Heart left ventricle (tissue), 16 donors: Measurements from ENCODE around the gene DPYSL5. TPM values are rescaled to one million over a fixed set of nuclear protein-coding genes. Genes with fewer than 3 reads are reported as not detected.

Experiments
- ATAC-seq, 4 donors: fragments of 200-7000 bp; cut with Tn5 transposase; one replicate each; pipeline ENCODE4 v1.9.1; 2020 to 2022; ENCODE audit warnings: moderate library complexity in 4 of 4, mild to moderate bottlenecking in 3 of 4, moderate number of reproducible peaks in 1 of 4
- DNase-seq, 5 donors: peaks; one replicate each; pipeline ENCODE4 v3.0.0-alpha.2; 2020
- H3K27ac ChIP-seq, 12 donors: fragments of 200-600 bp; sonication (generic) in 4 of 12; one replicate each; pipeline versions ENCODE4 v1.5.0 to v1.8.0; 2016 to 2022; ENCODE audit warnings: mild to moderate bottlenecking in 2 of 12
- H3K27me3 ChIP-seq, 9 donors: fragments of 200-600 bp; sonication (generic) in 2 of 9; one replicate each; pipeline versions ENCODE4 v1.5.1 to v1.8.0; 2016 to 2022; ENCODE audit warnings: mild to moderate bottlenecking in 3 of 9
- H3K36me3 ChIP-seq, 9 donors: fragments of 200-600 bp; sonication (generic) in 2 of 9; one replicate each; pipeline versions ENCODE4 v1.5.0 to v1.8.0; 2018 to 2022; ENCODE audit warnings: mild to moderate bottlenecking in 2 of 9
- H3K4me1 ChIP-seq, 12 donors: fragments of 200-600 bp; sonication (generic) in 4 of 12; one replicate each; pipeline versions ENCODE4 v1.5.0 to v1.8.0; 2016 to 2022; ENCODE audit warnings: mild to moderate bottlenecking in 3 of 12
- H3K4me3 ChIP-seq, 12 donors: fragments of 200-600 bp; sonication (generic) in 4 of 12; one replicate each; pipeline versions ENCODE4 v1.5.0 to v1.8.0; 2017 to 2022; ENCODE audit warnings: mild to moderate bottlenecking in 9 of 12, moderate library complexity in 4 of 12
- H3K9me3 ChIP-seq, 12 donors: fragments of 200-600 bp; sonication (generic) in 4 of 12; one replicate each; pipeline versions ENCODE4 v1.5.0 to v1.8.0; 2016 to 2022; ENCODE audit warnings: mild to moderate bottlenecking in 1 of 12
- CTCF ChIP-seq, 12 donors: fragments of 200-600 bp; sonication (generic) in 4 of 12; IDR thresholded peaks; one replicate each; pipeline versions ENCODE4 v1.5.0 to v1.8.0; 2018 to 2022; ENCODE audit warnings: antibody characterized with exemption in 12 of 12, mild to moderate bottlenecking in 5 of 12
- POLR2A ChIP-seq, 2 donors: fragments of 450-650 bp; IDR thresholded peaks; one replicate each; pipeline ENCODE4 v1.6.1; 2017; ENCODE audit warnings: antibody characterized with exemption in 2 of 2, mild to moderate bottlenecking in 2 of 2, moderate library complexity in 2 of 2
- WGBS, 4 donors: extraction: QIAGEN DNeasy Blood & Tissue Kit in 2 of 4; methylation state at CpG; one replicate each; pipeline versions ENCODE4 v1.1.5 to v1.1.7; 2013 to 2018; 5-methylcytosine and 5-hydroxymethylcytosine counted together
- intact Hi-C, 10 donors: fragments of 100-400 bp; cut with DNase I; formaldehyde crosslinking; loops; one replicate each; pipeline versions ENCODE4 v1.11.1 to v1.14.2; 2022
- polyA plus RNA-seq, 2 donors: library from polyadenylated mRNA; stranded (reverse); fragments of 200-250 nt; gene quantifications; one replicate each; pipeline ENCODE4 v1.2.3, GENCODE V29; 2013
- total RNA-seq, 9 donors: library from RNA; depleted of rRNA in 2 of 9; stranded (reverse); fragments of >200 nt in 2 of 9; fragmentation: NEBNext Ultra II Directional in 3 of 9; extraction: Animal tissue kit (Norgen Biotek cat#: 25700) in 3 of 9; gene quantifications; one replicate each; pipeline versions ENCODE4 v1.1.0 to v1.2.4, GENCODE V29; 2016 to 2023
- donor health status: ischemic (EF 13 %, LVEDD 7.1; RV severe dilation, severe dysfunction).
- donor health status: healthy with polysubstance abuse.
- donor health status: DM: no; HTN: yes; CAD: no.
- donor health status: DM: no; HTN: no; CAD: no.
- donor health status: ischemic (EF 25% LVEDD 6.9; RV normal size, moderate dysfunction).
- donor health status: ischemic (EF 25% LVEDD 5.7; RV mildly dilated, moderate dysfunction).
- donor health status: healthy.
- donor health status: DM: yes; HTN: yes; CAD: no.
- donor health status: ischemic (EF 35%, LVEDD 5.7; RV mildly dilated, moderate dysfunction).
- donor health status: nonischemic (EF 11% LVEDD 7.7; RV severe dilation, severe dysfunction).
- donor health status: DM: yes; HTN: yes; CAD: no.
- donor health status: PGD.
- donor health status: ischemic (EF 29% LVEDD 5.4; RV normal size, mild dysfunction).
- donor health status: nonischemic (EF 23%, LVEDD 6.1; RV moderate dilation, normal function).

The DPYSL5 gene
- total and polyA plus RNA-seq, 11 donors, result 0.06 to 0.13 TPM; not detected in 9

- intact Hi-C loops, result no loop called here
- no peak for DNase-seq
- ATAC-seq, result no peak
- TF ChIP-seq POLR2A (IDR thresholded peaks at IDR 0.05), result no peak
- TF ChIP-seq CTCF (IDR thresholded peaks at IDR 0.05), result no peak
- Histone ChIP-seq H3K4me3 (no peak overlapping the region), H3K27me3 (no peaks in the 10 kb centered on the region), H3K4me1 (peaks cover 0 to 14% (median 0%) of the 10 kb centered on the region in 12 donors), H3K27ac (no peak overlapping the region), H3K36me3 (no peaks in the 10 kb centered on the region), H3K9me3 (peaks cover 0 to 10% (median 4%) of the 10 kb centered on the region in 12 donors)
- 86 to 89% (median 87%) methylated on average over 11 of the region's 11 CpGs for WGBS, 4 donors
These were observed 42.5 kb downstream of the DPYSL5 start for GRCh38 chr2:26890341-26891000.

- intact Hi-C loops, result no loop called here
- Histone ChIP-seq H3K4me1 (peaks cover 0 to 8% (median 0%) of the 10 kb centered on the region in 12 donors), H3K36me3 (no peaks in the 10 kb centered on the region), H3K4me3 (no peak overlapping the region), H3K27me3 (no peaks in the 10 kb centered on the region), H3K9me3 (peaks cover 0 to 11% (median 4%) of the 10 kb centered on the region in 12 donors), H3K27ac (no peak overlapping the region)
- no peak for TF ChIP-seq CTCF (IDR thresholded peaks at IDR 0.05)
- TF ChIP-seq POLR2A (IDR thresholded peaks at IDR 0.05), result no peak
- 77 to 84% (median 81%) methylated on average over 3 of the region's 3 CpGs for WGBS, 4 donors
- no peak for ATAC-seq
- DNase-seq, result no peak
These were observed 44.2 kb downstream of the DPYSL5 start for GRCh38 chr2:26892133-26892532.

GRCh38 chr2:26892922-26893524, 45.1 kb downstream of the DPYSL5 start:
- Histone ChIP-seq H3K36me3 (no peaks in the 10 kb centered on the region), H3K9me3 (peaks cover 0 to 11% (median 4%) of the 10 kb centered on the region in 12 donors), H3K4me3 (no peak overlapping the region), H3K4me1 (no peaks in the 10 kb centered on the region), H3K27ac (no peak overlapping the region), H3K27me3 (no peaks in the 10 kb centered on the region)
- peak; percentile 20 to 48 (median 26) for ATAC-seq
- TF ChIP-seq CTCF (IDR thresholded peaks at IDR 0.05) (no peak), POLR2A (IDR thresholded peaks at IDR 0.05) (no peak)
- 74 to 94% (median 89%) methylated on average over 3 of the region's 3 CpGs for WGBS, 4 donors
- no peak for DNase-seq
- intact Hi-C loops, result no loop called here

- Histone ChIP-seq H3K27ac (no peak overlapping the region), H3K27me3 (no peaks in the 10 kb centered on the region), H3K36me3 (no peaks in the 10 kb centered on the region), H3K9me3 (peaks cover 0 to 11% (median 4%) of the 10 kb centered on the region in 12 donors), H3K4me3 (no peak overlapping the region), H3K4me1 (no peaks in the 10 kb centered on the region)
- intact Hi-C loops, result no loop called here
- ATAC-seq (no peak), DNase-seq (no peak)
- WGBS, 4 donors, result 83 to 89% (median 84%) methylated on average over 2 of the region's 2 CpGs
- no peak for TF ChIP-seq CTCF (IDR thresholded peaks at IDR 0.05)
- TF ChIP-seq POLR2A (IDR thresholded peaks at IDR 0.05), result no peak
These were observed 46.2 kb downstream of the DPYSL5 start for GRCh38 chr2:26894136-26894535.
